H1 (cell line): ENCODE data around the gene VCPKMT. TPM values are rescaled to one million over a fixed set of nuclear protein-coding genes. Genes with fewer than 3 reads are reported as not detected.
"Not testable (repeated sequence)": the region's sequence is repeated elsewhere in the genome, so short reads cannot be mapped to it uniquely, and the experiment has no call there.

Experiments
- CTCF ChIA-PET: fragments of 300-600 bp; sonication (Branson Sonifier 250); formaldehyde crosslinking; loops from one replicate; lab custom pipeline; 2021; ENCODE audit not compliant: partially characterized antibody; lab: Charles Lee
- POLR2A ChIA-PET: fragments of 300-600 bp; sonication (Branson Sonifier 250); formaldehyde crosslinking; loops from one replicate; lab custom pipeline; 2021; ENCODE audit warnings: inconsistent platforms; ENCODE audit not compliant: partially characterized antibody; lab: Charles Lee
- DNase-seq, 2 experiments: peaks; one replicate each; pipeline versions ENCODE4 v3.0.0 to v3.0.0-alpha.2; 2010 to 2022; ENCODE audit warnings: low spot score in 2 of 2, low read depth in 1 of 2, mixed read lengths in 1 of 2
- FAIRE-seq: peaks from 2 replicates; lab custom pipeline; 2011; peaks lifted over from hg19 to GRCh38; lab: Jason Lieb, UNC
- H2AFZ ChIP-seq: 2 replicates; pipeline ENCODE4 v1.8.1; 2012; ENCODE audit warnings: low read length, inconsistent platforms
- H2AK5ac ChIP-seq: 2 replicates; pipeline ENCODE4 v1.6.1; 2013; ENCODE audit warnings: low read depth, low read length
- H2BK120ac ChIP-seq: replicated peaks from 2 replicates; pipeline ENCODE3; 2013; ENCODE audit warnings: low read depth, low read length, inconsistent platforms
- H2BK12ac ChIP-seq: 2 replicates; pipeline ENCODE4 v1.6.1; 2013; ENCODE audit warnings: low read depth, low read length
- H2BK15ac ChIP-seq: 2 replicates; pipeline ENCODE4 v1.6.1; 2013; ENCODE audit warnings: low read length
- H2BK20ac ChIP-seq: 2 replicates; pipeline ENCODE4 v1.6.1; 2013; ENCODE audit warnings: low read length
- H2BK5ac ChIP-seq: 2 replicates; pipeline ENCODE4 v1.6.1; 2013; ENCODE audit warnings: low read depth, low read length
- H3K14ac ChIP-seq: 2 replicates; pipeline ENCODE4 v1.6.1; 2013; ENCODE audit warnings: inconsistent platforms; ENCODE audit not compliant: insufficient read length
- H3K18ac ChIP-seq: 2 replicates; pipeline ENCODE4 v1.6.1; 2013; ENCODE audit warnings: low read length; ENCODE audit errors: extremely low read depth
- H3K23ac ChIP-seq: 2 replicates; pipeline ENCODE4 v1.6.1; 2013; ENCODE audit warnings: inconsistent platforms; ENCODE audit not compliant: insufficient read length
- H3K23me2 ChIP-seq: 2 replicates; pipeline ENCODE4 v1.6.1; 2013; ENCODE audit warnings: low read depth, low read length
- H3K27ac ChIP-seq: 2 replicates; pipeline ENCODE4 v1.6.1; 2011; ENCODE audit warnings: low read depth, low read length, inconsistent platforms
- H3K27me3 ChIP-seq, 4 experiments: replicated peaks in 1 of 4; 1 replicate in 1 of 4; 2 replicates in 3 of 4; pipeline versions ENCODE4 v1.6.1 to v1.8.1; 2011 to 2013; ENCODE audit warnings: low read length in 3 of 4, mild to moderate bottlenecking in 3 of 4, inconsistent platforms in 2 of 4, mixed read lengths in 2 of 4, moderate library complexity in 1 of 4; ENCODE audit not compliant: control insufficient read depth in 3 of 4, insufficient read depth in 3 of 4; ENCODE audit errors: extremely low read depth in 1 of 4
- H3K36me3 ChIP-seq, 4 experiments: 2 replicates each; pipeline versions ENCODE4 v1.6.1 to v1.8.1; 2011 to 2013; ENCODE audit warnings: mild to moderate bottlenecking in 4 of 4, low read length in 3 of 4, moderate library complexity in 2 of 4, control low read depth in 1 of 4, inconsistent platforms in 1 of 4; ENCODE audit not compliant: insufficient read depth in 4 of 4, control insufficient read depth in 2 of 4
- H3K4ac ChIP-seq: replicated peaks from 2 replicates; pipeline ENCODE3; 2013; ENCODE audit warnings: low read length, low read depth, mixed read lengths, inconsistent platforms; ENCODE audit not compliant: insufficient read length
- H3K4me1 ChIP-seq, 4 experiments: replicated peaks in 1 of 4; 1 replicate in 1 of 4; 2 replicates in 3 of 4; pipeline versions ENCODE4 v1.6.1 to v1.8.1; 2011 to 2013; ENCODE audit warnings: low read length in 3 of 4, inconsistent platforms in 2 of 4, mixed read lengths in 1 of 4; ENCODE audit not compliant: insufficient read depth in 4 of 4, control insufficient read depth in 3 of 4
- H3K4me2 ChIP-seq, 2 experiments: 2 replicates each; pipeline versions ENCODE4 v1.6.1 to v1.8.1; 2011 to 2013; ENCODE audit warnings: low read depth in 2 of 2, low read length in 2 of 2, control low read depth in 1 of 2, inconsistent platforms in 1 of 2, mild to moderate bottlenecking in 1 of 2; ENCODE audit not compliant: insufficient read depth in 1 of 2
- H3K4me3 ChIP-seq, 4 experiments: fragments of 200-600, 300-600 bp in 1 of 4; sonication (generic), shearing (Covaris generic), sonication (Bioruptor Twin) in 1 of 4; 2 replicates each; pipeline versions ENCODE4 v1.5.1 to v1.8.1; 2011 to 2016; ENCODE audit warnings: low read length in 4 of 4, low read depth in 3 of 4, control low read depth in 2 of 4, inconsistent platforms in 2 of 4, mild to moderate bottlenecking in 2 of 4, mixed read lengths in 1 of 4, moderate library complexity in 1 of 4; ENCODE audit not compliant: insufficient read depth in 2 of 4; ENCODE audit errors: extremely low read depth in 1 of 4
- H3K56ac ChIP-seq: replicated peaks from 2 replicates; pipeline ENCODE3; 2013; ENCODE audit warnings: low read depth, mild to moderate bottlenecking, mixed read lengths, low read length, inconsistent platforms; ENCODE audit not compliant: insufficient read length
- H3K79me1 ChIP-seq: 2 replicates; pipeline ENCODE4 v1.6.1; 2013; ENCODE audit warnings: low read depth, low read length, control low read depth
- H3K79me2 ChIP-seq, 2 experiments: 2 replicates each; pipeline versions ENCODE4 v1.6.1 to v1.8.1; 2012 to 2013; ENCODE audit warnings: low read length in 2 of 2, mild to moderate bottlenecking in 2 of 2, inconsistent platforms in 1 of 2; ENCODE audit not compliant: insufficient read depth in 2 of 2, control insufficient read depth in 1 of 2
- H3K9ac ChIP-seq, 4 experiments: replicated peaks in 1 of 4; 1 replicate in 1 of 4; 2 replicates in 3 of 4; pipeline versions ENCODE4 v1.6.1 to v1.8.1; 2011 to 2013; ENCODE audit warnings: low read depth in 3 of 4, low read length in 3 of 4, control low read depth in 2 of 4, mild to moderate bottlenecking in 2 of 4, moderate library complexity in 2 of 4, inconsistent platforms in 1 of 4; ENCODE audit errors: extremely low read depth in 1 of 4
- H3K9me3 ChIP-seq, 2 experiments: 2 replicates each; pipeline versions ENCODE4 v1.6.1 to v1.8.1; 2012 to 2013; ENCODE audit warnings: mild to moderate bottlenecking in 2 of 2, moderate library complexity in 2 of 2, control low read depth in 1 of 2, inconsistent platforms in 1 of 2, low read depth in 1 of 2, low read length in 1 of 2, mixed read lengths in 1 of 2; ENCODE audit not compliant: insufficient read depth in 2 of 2
- H4K20me1 ChIP-seq, 2 experiments: replicated peaks in 1 of 2; 2 replicates each; pipeline versions ENCODE3 to v1.8.1; 2011 to 2013; ENCODE audit warnings: inconsistent platforms in 2 of 2, low read length in 2 of 2, mild to moderate bottlenecking in 1 of 2; ENCODE audit not compliant: insufficient read depth in 2 of 2, control insufficient read depth in 1 of 2
- H4K5ac ChIP-seq: 2 replicates; pipeline ENCODE4 v1.6.1; 2013; ENCODE audit warnings: low read length, low read depth, mixed read lengths, inconsistent platforms; ENCODE audit not compliant: insufficient read length
- H4K8ac ChIP-seq: 2 replicates; pipeline ENCODE4 v1.8.0; 2013; ENCODE audit warnings: mild to moderate bottlenecking, moderate library complexity, low read length, inconsistent platforms; ENCODE audit not compliant: insufficient read depth; ENCODE audit errors: extremely low read depth
- H4K91ac ChIP-seq: replicated peaks from 2 replicates; pipeline ENCODE3; 2013; ENCODE audit warnings: low read length, mixed read lengths, inconsistent platforms; ENCODE audit not compliant: insufficient read length
- EZH2 ChIP-seq: fragments of 200-600 bp; sonication (generic); IDR thresholded peaks from 2 replicates; pipeline ENCODE4 v1.7.1; 2012; ENCODE audit warnings: low read depth, mild to moderate bottlenecking, moderate library complexity, low read length, inconsistent platforms; ENCODE audit not compliant: severe bottlenecking
- FOSL1 ChIP-seq: IDR thresholded peaks from 2 replicates; pipeline ENCODE4 v1.6.1; 2011; ENCODE audit warnings: mild to moderate bottlenecking, low read depth, low read length, moderate library complexity; ENCODE audit not compliant: insufficient read depth
- JUND ChIP-seq: IDR thresholded peaks from 2 replicates; pipeline ENCODE4 v1.6.1; 2011; ENCODE audit warnings: mild to moderate bottlenecking, improper control_type of control experiment, low read length
- WGBS, 2 experiments: shearing (Covaris generic) in 1 of 2; methylation state at CpG; one replicate each; pipeline versions ENCODE4 v1.1.6 to v1.1.7; 2013 to 2015; ENCODE audit warnings: low lambda C conversion rate in 2 of 2, mixed read lengths in 2 of 2, inconsistent platforms in 1 of 2, low coverage in 1 of 2, missing lambda C conversion rate in 1 of 2; ENCODE audit not compliant: insufficient replicate concordance in 2 of 2, insufficient coverage in 1 of 2, insufficient read length in 1 of 2; ENCODE audit errors: extremely low coverage in 1 of 2, missing lambda C conversion rate in 1 of 2; 5-methylcytosine and 5-hydroxymethylcytosine counted together
- polyA plus RNA-seq, 7 experiments: library from polyadenylated mRNA; depleted of rRNA in 3 of 7; stranded (reverse) in 5 of 7; unstranded in 2 of 7; fragments of >200 nt in 5 of 7; fragments of 200-250 nt in 2 of 7; gene quantifications; 1 replicate in 5 of 7; 2 replicates in 1 of 7; 4 replicates in 1 of 7; pipeline versions ENCODE4 v1.2.1 to v1.2.3, GENCODE V29; 2011 to 2013; ENCODE audit warnings: missing spikeins in 2 of 7, mixed read lengths in 2 of 7
- total RNA-seq: library from RNA; stranded (reverse); fragmentation: NEBNext Ultra II Directional; extraction: Animal tissue kit (Norgen Biotek cat#: 25700); gene quantifications from 2 replicates; pipeline ENCODE4 v1.2.1, GENCODE V29; 2021

The VCPKMT gene
- total and polyA plus RNA-seq, 2 of the 8 experiments (the other 6 are each of a cell fraction or from before 2014, with no cell fraction given): 3.8 to 7.1 TPM

GRCh38 chr14:50082308-50082742, 34.0 kb downstream of the VCPKMT start (continued):
- TF ChIP-seq FOSL1 (no peak), EZH2 (no peak), JUND (no peak)

GRCh38 chr14:50079103-50079502, 37.3 kb downstream of the VCPKMT start:
- H3K79me1 ChIP-seq, CTCF ChIA-PET, H3K27ac ChIP-seq, H4K91ac ChIP-seq, H2BK120ac ChIP-seq, H3K18ac ChIP-seq, H3K4ac ChIP-seq, H2AK5ac ChIP-seq, H3K79me2 ChIP-seq, H3K27me3 ChIP-seq, H2BK20ac ChIP-seq, H3K9ac ChIP-seq, H2BK5ac ChIP-seq, H3K23me2 ChIP-seq, H4K5ac ChIP-seq, H2BK15ac ChIP-seq, H4K8ac ChIP-seq, H4K20me1 ChIP-seq, POLR2A ChIA-PET, H3K14ac ChIP-seq, H3K4me1 ChIP-seq, H3K4me2 ChIP-seq, DNase-seq, H3K4me3 ChIP-seq, H3K56ac ChIP-seq, FAIRE-seq, H2BK12ac ChIP-seq, H3K23ac ChIP-seq, H2AFZ ChIP-seq, H3K36me3 ChIP-seq, H3K9me3 ChIP-seq: not testable (repeated sequence)
- 86% methylated on average over 1 of the region's 1 CpG; no CpG with 5 or more reads in 1 of the 2 experiments for WGBS, 2 experiments
